ENCODE measurements around the gene FLNB. TPM values are rescaled to one million over a fixed set of nuclear protein-coding genes. Genes with fewer than 3 reads are reported as not detected.

FLNB gene
- total RNA-seq, 1 donor from 2014 or later = 52.8 TPM

- peak; percentile 14 for ATAC-seq
- no peak for DNase-seq (ENCODE audit: low spot score)
These were observed 116.2 kb downstream of the FLNB start for GRCh38 chr3:58124387-58124786.

GRCh38 chr3:58129041-58129770, 121.0 kb downstream of the FLNB start:
- DNase-seq (ENCODE audit: low spot score) (no peak), ATAC-seq (no peak)

- ATAC-seq = no peak
These were observed 122.4 kb downstream of the FLNB start for GRCh38 chr3:58130591-58130990.

GRCh38 chr3:58131101-58131825, 123.0 kb downstream of the FLNB start:
- ATAC-seq = no peak
- DNase-seq (ENCODE audit: low spot score) = no peak

More at GRCh38 chr3:58130591-58130990, 122.4 kb downstream of the FLNB start:
- no peak for DNase-seq (ENCODE audit: low spot score)

GRCh38 chr3:58132850-58133249, 124.6 kb downstream of the FLNB start:
- no peak for ATAC-seq
- DNase-seq (ENCODE audit: low spot score) = no peak

- ATAC-seq = peak; percentile 92
- peak; percentile 82 for DNase-seq (ENCODE audit: low spot score)
These were observed 126.2 kb downstream of the FLNB start for GRCh38 chr3:58134468-58134867.

- ATAC-seq = no peak
- DNase-seq (ENCODE audit: low spot score) = no peak
These were observed 127.7 kb downstream of the FLNB start for GRCh38 chr3:58135712-58136543.

GRCh38 chr3:58137306-58137705, 129.1 kb downstream of the FLNB start:
- ATAC-seq (no peak), DNase-seq (ENCODE audit: low spot score) (no peak)

GRCh38 chr3:58141766-58142345, 133.6 kb downstream of the FLNB start:
- no peak for ATAC-seq
- no peak for DNase-seq (ENCODE audit: low spot score)

- ATAC-seq (peak; percentile 91), DNase-seq (ENCODE audit: low spot score) (peak; percentile 70)
These were observed 135.3 kb downstream of the FLNB start for GRCh38 chr3:58143417-58144055.

GRCh38 chr3:58144478-58145325, 136.5 kb downstream of the FLNB start:
- ATAC-seq (no peak), DNase-seq (ENCODE audit: low spot score) (no peak)

GRCh38 chr3:58148049-58148448, 139.8 kb downstream of the FLNB start:
- ATAC-seq (no peak), DNase-seq (ENCODE audit: low spot score) (no peak)

- DNase-seq (ENCODE audit: low spot score) (no peak), ATAC-seq (peak; percentile 68)
These were observed 142.0 kb downstream of the FLNB start for GRCh38 chr3:58150130-58150809.

- ATAC-seq = no peak
These were observed 142.6 kb downstream of the FLNB start for GRCh38 chr3:58150810-58151199.

GRCh38 chr3:58151637-58152036, 143.4 kb downstream of the FLNB start:
- DNase-seq (ENCODE audit: low spot score) (peak; percentile 67), ATAC-seq (peak; percentile 65)

More at GRCh38 chr3:58150810-58151199, 142.6 kb downstream of the FLNB start:
- no peak for DNase-seq (ENCODE audit: low spot score)

GRCh38 chr3:58152225-58153015, 144.2 kb downstream of the FLNB start:
- ATAC-seq = no peak
- no peak for DNase-seq (ENCODE audit: low spot score)

- no peak for ATAC-seq
- DNase-seq (ENCODE audit: low spot score) = no peak
These were observed 145.1 kb downstream of the FLNB start for GRCh38 chr3:58153371-58153770.
